Stimulated activated CD4-positive, alpha-beta T cell treated with anti-CD3 and anti-CD28 coated beads, Interleukin-1b, Interleukin-23, amount 100 ng/mL, for 4 hours (primary cell): ENCODE data around the gene ECE1.
"Not testable (repeated sequence)": the region's sequence is repeated elsewhere in the genome, so short reads cannot be mapped to it uniquely, and the experiment has no call there.

Source experiments
- DNase-seq, 2 donors: peaks; one replicate each; pipeline ENCODE4 v3.0.0-alpha.2; 2020; ENCODE audit warnings: low read depth in 2 of 2

ECE1 gene

DNA sequence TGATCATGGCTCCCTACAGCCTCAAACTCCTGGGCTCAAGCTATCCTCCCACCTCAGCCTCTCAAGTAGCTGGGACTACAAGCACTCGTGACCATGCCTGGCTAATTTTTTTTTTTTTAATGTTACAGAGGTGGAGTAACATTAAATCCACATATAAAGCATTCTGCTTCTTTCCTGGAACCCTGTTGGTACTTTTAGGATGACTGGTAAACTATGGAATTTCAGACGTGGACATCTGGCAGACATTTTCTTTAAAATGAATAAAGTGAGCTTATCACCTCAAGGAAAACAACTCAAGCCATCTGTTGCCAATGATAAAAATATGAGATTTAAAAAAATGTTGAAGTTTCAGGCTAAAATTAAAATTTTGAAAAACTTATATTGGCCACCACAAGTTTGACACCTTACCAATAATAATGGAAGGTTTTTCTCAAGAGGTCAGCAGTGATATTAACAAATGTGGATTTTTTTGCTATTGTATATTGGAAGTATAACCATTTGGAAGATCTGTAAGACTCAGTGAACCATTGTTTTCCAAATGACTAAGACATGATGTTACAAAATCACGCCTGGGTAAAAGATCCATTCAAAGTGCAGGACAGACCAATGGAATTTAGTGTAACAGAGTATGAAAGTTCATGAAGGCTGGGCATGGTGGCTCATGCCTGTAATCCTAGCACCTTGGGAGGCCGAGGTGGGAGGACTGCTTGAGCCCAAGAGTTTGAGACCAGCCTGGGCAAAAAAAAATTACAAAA lies 60.8 kb downstream of the ECE1 start:
- no peak for DNase-seq

DNA sequence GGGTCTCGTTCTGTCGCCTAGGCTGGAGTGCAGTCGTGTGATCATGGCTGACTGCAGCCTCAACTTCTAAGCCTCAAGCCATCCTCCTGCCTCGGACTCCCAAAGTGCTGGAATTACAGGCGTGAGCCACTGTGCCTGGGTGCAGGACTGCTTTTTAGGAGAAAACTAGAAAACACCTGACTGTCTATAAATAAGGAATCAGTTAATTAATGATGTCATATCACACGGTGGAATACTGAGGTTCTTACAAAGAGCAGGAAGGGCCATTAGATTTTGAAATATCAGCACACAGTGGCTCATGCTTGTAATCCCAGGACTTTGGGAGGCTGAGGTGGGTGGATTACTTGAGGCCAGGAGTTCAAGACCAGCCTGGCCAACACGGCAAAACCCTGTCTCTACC lies 62.0 kb downstream of the ECE1 start:
- DNase-seq = not testable (repeated sequence)

DNA sequence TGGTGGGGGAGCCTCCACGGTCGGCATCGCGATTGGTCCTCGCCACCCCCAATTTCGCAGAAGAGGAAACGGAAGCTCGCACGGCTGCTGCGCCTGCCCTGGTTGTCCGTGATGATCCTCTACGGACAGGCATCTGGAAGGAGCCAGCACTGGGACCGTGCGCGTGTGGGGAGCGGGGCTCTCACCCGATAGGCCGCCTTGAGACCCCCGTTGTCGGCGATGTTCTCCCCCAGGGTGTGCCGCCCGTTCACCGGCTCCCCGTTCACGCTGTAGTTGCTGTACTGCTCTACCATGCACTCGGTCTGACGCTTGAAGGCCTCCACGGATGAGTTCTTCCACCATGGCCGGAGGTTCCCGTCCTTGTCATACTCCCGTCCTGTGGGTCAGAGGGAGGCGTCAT lies 65.2 kb downstream of the ECE1 start:
- no peak for DNase-seq

DNA sequence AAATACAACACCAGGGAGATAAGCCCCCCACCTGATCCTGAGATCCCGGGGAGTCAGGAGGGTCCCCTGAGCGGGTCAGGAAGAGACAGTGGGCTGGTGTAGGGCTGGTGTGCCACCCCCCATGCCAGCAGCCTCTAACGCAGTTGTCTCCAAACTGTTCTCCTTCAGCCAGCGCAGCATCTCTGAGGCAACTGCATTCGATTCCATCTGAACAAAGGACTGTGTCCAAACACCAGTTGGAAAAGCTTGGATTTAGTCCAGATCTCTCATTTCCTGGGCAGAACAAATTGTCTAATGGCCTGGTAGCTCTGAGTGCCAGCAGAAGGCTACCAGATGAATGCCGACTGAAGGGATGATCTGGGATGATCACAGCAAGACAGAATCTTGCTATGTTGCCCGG lies 69.4 kb downstream of the ECE1 start:
- DNase-seq = no peak

DNA sequence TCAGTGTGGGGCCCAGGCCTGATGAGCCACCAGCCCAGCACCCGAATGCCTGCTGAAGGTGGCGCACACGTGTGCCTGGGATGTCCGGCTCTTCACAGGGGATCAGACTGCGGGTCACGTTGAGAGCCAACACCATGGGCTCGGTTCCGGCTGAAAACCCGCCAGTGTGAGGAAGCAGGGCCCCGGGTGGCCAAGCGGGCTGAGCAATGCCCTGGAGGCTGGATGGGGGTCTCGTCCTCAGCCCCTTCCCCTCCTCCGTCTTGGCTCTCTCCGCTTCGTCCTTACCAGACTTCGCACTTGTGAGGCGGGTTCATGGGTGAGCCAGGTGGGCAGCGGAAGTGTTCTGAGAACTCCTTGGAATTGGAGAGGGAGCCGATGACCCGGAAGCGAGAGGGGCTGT lies 70.6 kb downstream of the ECE1 start:
- no peak for DNase-seq

DNA sequence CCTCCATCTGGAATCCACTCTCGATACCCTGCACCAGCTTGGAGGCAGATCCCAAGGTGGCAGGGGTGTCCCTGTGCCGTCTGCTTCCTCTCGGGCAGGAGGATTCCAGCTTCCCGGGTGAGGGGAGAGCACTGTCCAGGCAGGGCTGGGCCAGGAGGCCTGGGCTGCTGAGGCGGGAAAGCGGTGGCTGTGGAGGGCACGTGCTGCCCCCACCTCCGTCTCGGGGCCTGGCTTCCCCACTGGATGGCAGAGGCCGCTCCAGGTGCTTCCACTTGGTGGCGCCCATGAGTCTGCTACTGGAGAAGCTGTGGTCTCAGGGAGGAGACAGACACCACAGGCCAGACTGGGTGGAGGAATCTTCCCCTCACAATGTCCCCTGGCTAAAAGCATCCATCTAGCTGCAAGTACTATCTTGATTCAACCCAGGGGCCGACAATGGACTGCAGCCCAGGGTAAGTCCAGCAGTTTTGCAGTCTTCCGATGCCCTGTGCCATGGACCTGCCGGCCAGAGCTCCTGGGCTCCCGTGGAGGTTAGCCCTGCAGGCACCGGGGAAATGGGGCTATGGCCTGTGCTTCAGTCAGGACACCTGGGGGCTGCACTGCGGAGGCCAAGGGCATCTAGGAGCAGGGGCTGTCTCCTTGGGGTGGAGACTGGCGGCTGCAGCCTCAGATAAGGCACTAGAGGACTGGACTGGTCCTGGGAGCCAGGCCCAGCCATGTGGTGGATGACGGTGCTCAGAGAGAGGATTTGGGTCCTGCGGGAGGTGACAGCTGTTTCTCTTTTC lies 72.3 kb downstream of the ECE1 start:
- peak in 1 of 2 donors; percentile 29 for DNase-seq

DNA sequence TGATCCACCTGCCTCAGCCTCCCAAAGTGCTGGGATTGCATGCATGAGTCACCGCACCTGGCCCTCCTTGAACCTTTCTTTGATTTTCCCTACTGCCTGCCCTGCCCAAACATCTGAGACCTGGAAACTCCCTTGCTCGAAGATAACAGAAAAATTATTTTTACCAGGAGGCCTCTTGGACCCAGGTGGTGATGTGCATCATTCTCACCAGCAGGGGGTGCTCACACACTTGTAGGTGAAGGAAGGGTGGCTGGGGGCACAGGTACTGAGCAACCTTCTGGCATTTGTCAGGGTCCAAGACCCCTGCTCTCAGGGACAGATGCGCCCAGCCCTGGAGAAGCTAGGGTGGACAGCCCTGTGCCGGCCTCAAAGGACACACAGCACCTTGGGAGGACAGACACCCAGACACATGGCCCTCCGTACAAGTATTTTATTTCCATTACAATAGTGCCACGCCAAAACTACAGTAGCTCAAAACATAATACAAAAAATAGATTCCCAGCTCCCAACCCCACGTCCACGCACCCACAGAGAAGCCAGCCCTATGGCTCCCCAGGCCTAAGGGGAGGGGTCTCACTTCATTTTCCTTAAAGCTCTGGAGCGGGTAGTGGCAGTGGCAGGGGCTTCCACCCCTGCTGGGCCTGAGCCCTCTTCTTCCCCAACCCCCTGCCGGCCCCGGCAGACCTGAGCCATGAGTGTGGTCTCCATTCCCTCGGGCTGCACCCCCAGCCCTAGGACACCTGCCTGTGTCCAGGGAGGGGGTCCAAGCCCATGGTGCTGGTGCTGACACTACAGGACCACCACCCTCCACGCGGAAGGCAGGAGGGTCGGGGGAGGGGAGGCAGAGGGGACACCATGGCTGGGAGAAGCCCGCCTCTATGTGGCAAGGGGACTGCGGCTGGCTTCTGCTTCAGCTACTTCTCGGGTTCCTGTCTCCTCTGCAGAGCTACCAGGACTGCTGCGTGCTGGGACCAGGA lies 73.1 kb downstream of the ECE1 start:
- peak; percentile 51 to 59 for DNase-seq

DNA sequence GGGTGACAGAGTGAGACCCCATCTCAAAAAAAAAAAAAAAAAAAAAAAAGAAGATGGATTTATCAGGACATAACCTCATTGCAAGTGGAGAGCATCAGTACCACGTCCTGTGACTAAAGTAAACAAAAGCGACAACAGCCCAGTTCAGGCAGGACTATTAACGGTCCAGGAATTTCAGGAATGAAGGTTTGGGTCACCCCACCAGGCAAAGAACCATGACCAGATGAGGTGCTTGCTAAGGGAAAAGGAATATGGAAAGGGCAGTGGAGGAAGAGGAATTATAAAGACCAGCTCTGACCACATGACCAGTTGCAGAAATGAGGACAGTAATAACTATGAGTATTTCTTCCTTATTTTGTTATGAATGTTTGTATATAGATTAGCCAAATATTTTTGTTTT lies 78.1 kb downstream of the ECE1 start:
- DNase-seq = no peak

DNA sequence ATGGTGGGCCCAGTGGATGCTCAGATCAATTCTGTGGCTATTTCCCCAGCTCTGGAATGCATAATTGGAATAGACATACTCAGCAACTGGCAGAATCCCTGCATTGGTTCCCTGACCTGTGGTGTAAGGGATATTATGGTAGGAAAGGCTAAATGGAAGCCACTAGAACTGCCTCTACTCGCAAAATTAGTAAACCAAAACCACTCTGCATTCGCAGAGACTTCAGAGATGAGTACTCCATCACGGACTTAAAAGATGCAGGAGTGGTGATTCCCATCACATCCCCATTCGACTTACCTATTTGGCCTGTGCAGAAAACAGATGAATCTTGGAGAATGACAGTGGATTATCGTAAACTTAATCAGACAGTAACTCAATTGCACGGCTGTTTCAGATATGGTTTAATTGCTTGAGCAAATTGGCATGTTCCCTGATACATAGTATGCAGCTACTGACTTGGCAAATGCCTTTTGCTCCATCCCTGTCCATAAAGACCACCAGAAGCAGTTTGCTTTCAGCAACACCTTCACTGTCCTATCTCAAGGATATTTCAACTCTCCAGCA lies 82.0 kb downstream of the ECE1 start:
- DNase-seq = not testable (repeated sequence)

DNA sequence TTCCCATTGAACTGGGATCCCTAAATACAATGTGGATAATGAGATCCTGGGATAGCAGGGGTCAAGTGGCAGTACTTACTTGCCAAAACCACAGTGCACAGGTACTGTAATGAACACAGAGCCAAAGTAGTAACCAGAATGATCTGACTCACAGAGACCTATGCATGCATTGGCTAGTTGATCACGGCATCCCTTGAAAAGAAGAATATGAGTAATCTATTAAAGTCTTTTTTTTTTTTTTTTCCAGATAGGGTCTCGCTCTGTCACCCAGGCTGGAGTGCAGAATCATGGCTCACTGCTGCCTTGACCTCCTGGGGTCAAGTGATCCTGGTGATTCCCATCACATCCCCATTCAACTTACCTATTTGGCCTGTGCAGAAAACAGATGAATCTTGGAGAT lies 84.1 kb downstream of the ECE1 start:
- no peak for DNase-seq

DNA sequence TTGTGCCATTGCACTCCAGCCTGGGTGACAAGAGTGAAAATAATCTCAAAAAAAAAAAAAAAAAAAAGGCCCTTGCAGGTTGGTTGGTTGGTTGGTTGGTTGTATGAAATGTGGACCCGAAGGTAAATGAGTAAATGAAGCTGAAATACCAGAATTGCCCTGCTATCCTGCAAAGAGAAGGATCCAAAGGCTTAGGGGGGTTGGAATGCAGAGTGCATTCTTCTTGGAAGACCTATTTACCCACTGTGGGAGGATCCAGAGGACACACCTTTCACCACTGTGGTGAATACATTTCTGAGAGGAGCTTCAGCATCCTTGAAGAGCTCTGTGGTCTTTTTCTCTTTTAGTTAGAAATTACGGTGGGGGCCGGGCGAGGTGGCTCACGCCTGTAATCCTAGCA lies 84.8 kb downstream of the ECE1 start:
- DNase-seq = no peak

DNA sequence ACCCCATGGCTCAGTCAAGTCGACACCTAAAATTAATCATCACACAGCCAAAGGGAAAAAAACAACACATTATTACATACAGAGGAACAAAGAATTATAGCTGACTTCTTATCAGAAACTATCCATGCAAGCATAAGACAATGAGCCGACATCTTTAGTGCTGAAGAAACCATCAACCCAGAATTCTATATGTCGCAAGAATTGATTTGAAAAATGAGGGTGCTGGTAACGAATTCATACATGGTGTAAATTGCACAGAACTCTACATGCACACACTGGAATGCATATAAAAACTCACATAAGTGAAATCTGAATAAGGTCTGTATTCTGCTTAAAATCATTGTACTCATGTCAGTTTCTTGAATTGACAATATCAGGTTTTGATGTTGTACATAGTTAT lies 88.6 kb downstream of the ECE1 start:
- DNase-seq = no peak

DNA sequence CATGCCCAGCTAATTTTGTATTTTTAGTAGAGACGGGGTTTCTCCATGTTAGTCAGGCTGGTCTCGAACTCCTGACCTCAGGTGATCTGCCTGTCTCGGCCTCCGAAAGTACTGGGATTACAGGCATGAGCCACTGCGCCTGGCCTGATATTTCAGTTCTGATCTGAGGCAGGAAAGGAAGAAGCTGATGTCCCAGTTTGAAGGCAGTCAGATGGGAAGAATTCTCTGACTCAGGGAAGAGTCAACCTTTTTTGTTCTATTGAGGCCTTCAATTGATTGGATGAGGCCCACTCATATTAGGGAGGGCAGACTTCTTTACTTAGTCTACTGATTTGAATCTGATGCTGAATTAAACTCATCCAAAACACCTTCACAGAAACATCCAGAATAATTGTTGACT lies 89.0 kb downstream of the ECE1 start:
- not testable (repeated sequence) for DNase-seq

DNA sequence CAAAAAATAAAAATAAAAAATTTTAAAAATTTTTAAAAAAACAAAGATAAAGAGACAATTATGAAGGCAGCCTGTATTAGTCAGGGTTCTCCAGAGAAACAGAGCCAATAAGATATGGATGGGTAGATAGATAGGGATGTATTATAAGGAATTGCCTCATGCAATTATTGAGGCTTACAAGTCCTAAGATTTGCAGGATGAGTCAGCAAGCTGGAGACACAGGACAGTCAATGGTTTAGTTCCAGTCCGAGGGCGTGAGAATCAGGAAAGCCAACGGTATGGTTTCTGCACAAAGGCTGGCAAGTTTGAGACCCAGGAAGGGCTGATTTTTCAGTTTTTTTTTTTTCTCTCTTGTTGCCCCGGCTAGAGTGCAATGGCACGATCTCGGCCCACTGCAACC lies 89.5 kb downstream of the ECE1 start:
- no peak for DNase-seq

DNA sequence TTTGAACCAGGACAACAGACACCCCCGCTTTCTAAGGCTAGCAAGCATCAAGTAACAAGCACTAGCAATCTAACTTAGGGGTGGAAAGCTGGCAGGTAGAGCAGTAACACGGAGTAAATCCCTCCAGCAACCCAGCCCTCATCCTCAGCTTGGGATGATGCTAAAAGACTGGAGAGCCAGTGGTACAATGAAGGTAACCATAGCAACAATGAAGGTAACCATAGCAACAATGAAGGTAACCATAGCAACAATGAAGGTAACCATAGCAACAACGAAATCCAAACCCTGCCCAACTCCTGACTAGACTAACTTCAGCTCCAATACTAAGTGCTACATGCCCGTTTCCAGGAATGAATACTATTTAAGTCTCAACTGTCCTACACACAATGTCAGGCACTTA lies 91.3 kb downstream of the ECE1 start:
- DNase-seq = no peak

DNA sequence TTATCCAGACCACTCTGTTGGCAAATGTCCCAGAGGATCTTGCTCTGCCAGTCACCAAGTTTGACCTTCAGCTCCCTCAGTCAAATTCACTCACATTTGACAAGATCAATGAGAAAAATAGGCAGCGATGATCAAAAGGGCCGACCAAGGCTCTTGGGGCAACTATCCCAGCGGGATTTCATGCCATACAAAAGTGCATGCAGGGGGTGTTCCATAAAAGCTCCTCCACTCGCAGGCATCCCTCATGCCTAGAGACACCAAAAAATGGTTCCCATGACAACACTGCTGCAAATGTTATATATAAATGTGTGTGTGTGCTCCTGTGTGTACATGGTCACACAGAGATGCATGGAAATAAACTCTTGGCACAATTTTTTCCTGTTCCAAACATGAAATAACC lies 97.4 kb downstream of the ECE1 start:
- no peak for DNase-seq

DNA sequence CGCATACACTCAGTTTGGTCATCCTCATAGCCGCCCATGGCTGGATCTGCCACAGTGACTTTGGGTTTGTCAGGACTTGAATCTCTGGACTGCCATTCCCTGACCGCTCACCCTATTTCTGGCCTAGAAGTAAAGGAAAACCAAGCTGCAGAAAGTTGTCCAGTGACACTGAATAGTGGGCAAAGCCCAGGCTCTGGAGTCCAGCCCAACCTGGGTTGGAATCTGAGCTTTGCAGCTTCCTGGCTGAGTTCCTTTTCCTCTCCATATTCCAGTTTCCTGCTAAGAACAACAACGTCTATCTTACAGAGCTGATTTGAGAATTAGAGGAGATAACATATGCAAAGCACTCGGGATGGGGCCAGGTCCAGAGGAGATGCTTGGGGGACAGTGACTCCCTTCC lies 98.0 kb downstream of the ECE1 start:
- DNase-seq = no peak

DNA sequence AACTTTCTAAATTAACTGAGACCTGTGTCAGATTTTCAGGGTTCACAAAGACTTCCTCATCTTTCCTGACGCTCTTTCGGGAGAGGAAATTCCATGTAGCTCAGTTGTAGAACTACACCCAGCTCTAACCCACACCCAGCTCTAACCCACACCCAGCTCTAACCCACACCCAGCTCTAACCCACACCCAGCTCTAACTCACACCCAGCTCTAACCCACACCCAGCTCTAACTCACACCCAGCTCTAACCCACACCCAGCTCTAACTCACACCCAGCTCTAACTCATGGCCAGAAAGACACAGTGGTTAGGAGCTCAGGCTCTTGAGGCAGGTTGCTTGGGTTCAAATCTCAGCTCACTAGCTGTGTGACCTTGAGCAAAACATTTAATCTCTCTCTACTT lies 99.5 kb downstream of the ECE1 start:
- DNase-seq = not testable (repeated sequence)

DNA sequence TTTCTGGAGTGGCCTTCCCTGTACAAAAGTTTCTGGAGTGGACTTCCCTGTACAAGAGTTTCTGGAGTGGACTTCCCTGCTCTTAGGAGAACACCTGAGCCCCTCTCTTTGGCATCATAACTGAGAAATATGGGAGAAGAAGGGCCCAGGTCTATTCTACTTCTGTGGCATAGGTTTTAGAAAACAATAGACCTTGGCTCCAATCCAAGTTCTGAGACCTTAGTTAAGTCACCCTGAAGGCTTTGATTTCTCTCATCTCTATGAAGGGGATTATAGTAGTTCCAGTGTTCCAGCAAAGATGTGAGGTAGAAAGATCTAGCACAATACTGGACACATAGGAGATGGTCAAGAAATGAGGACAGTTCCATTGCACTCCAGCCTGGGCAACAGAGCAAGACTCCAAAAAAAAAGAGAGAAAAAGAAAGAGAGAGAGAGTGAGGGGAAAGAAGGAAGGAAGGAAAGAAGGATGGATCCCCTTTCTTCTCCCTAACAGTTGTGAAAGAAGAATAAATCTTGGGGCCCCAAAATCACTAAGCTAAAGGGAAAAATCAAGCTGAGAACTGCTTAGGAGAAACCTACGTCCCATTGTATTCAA lies 100.3 kb downstream of the ECE1 start:
- no peak for DNase-seq

DNA sequence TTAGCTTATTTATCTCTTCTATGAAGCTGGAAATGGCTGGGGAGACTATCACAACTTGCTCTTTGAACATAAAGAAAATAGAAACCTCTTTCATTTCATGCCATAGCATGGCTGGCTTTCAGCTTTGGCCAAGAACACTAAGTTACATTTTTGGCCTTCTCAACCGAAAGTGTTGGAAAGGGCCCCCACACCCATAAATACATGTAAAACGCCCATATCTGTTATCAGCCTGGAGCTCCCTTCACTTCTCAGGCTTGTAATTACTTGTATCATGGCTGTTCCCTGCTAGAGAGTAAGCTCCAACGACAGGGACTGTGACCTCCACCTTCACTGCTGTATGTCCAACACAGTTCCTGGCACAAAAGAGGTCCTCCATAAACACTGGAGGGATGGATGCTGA lies 100.8 kb downstream of the ECE1 start:
- DNase-seq = no peak

DNA sequence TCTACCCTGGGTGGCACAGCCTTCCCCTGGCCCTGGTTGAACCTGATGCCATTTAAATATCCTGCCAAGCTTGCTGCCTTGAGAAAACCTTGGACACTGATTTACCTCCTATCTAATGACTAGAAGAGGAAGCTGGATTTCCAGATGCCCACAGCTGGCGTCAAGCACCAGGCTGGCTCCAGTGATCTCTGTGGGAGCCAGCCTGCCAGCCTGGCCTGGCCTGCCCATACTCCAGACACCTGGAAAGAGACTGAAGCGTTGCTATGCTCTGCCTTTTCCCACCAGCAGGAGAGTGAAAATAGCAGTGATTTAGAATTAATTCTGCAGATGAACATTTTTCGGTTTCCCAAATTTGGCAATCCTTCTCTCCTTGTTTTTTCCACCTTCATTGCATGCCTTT lies 102.0 kb downstream of the ECE1 start:
- no peak for DNase-seq
